ENCODE results near the gene LAYN. TPM values are rescaled to one million over a fixed set of nuclear protein-coding genes. Genes with fewer than 3 reads are reported as not detected.

LAYN gene
- total and polyA plus RNA-seq, 9 of the 15 experiments (the other 6 are each of a cell fraction or from before 2014, with no cell fraction given), result not detected

- no TSS peak for BruUV-seq (replicated peaks)
- WGBS (ENCODE audit: insufficient coverage, low coverage, missing lambda C conversion rate), result 19% methylated on average over 11 of the region's 11 CpGs
- Histone ChIP-seq H3K9me1 (ENCODE audit: control insufficient read depth, insufficient read depth, low read length) (no peaks in the 10 kb centered on the region), H3K9ac (ENCODE audit: insufficient read depth in 1 of 2, low read depth in 2 of 2, low read length in 2 of 2) (no peak overlapping the region), H2AFZ (ENCODE audit: low read depth, low read length) (peak overlapping the region; percentile 73), H3K4me1 (replicated peaks in 1 of 2; ENCODE audit: control insufficient read depth in 2 of 2, insufficient read depth in 2 of 2, low read length in 2 of 2) (no peaks in the 10 kb centered on the region; a peak in 1 of 5 replicates), H3K9me3 (replicated peaks; ENCODE audit: control insufficient read depth, insufficient read depth, low read depth, low read length) (no peaks in the 10 kb centered on the region), H3K4me3 (no peak overlapping the region), H3K36me3 (ENCODE audit: control insufficient read depth, insufficient read depth, low read length) (no peaks in the 10 kb centered on the region), H3K27ac (ENCODE audit: extremely low read depth, low read depth, low read length) (no peak overlapping the region), H3K27me3 (ENCODE audit: control insufficient read depth in 2 of 2, insufficient read depth in 2 of 2, low read length in 2 of 2) (no peaks in the 10 kb centered on the region; a peak in 1 of 5 replicates), H3K79me2 (ENCODE audit: control insufficient read depth, insufficient read depth, low read length) (no peaks in the 10 kb centered on the region), H3K4me2 (ENCODE audit: insufficient read depth, low read length) (peak overlapping the region; percentile 53; the same call in 1 of the 2 replicates), H4K20me1 (replicated peaks; ENCODE audit: control insufficient read depth, insufficient read depth, low read length) (no peaks in the 10 kb centered on the region)
- in situ Hi-C loops (cut with MboI), result no loop called here
- CTCF ChIA-PET (ENCODE audit: low intra/inter-chr PET ratio), result no interaction called here
- FAIRE-seq (no peak), ATAC-seq (no peak), DNase-seq (ENCODE audit: extremely low read depth in 1 of 4, low spot score in 3 of 4) (no peak)
- POLR2A ChIA-PET, result interaction anchor here (0.6 to 1.4 kb wide), 4 partner anchors 9 to 690 kb away, joined by 3 read pairs; no protein-coding TSS in a partner anchor
- TF ChIP-seq ZNF146 (CRISPR knock-in tag; IDR thresholded peaks at IDR 0.05; ENCODE audit: unreplicated experiment), result no peak
- intact Hi-C loops (cut with micrococcal nuclease), result no loop called here
Observed at GRCh38 chr11:111559800-111560464, 19.4 kb downstream of the LAYN start.

- 80% methylated on average over 3 of the region's 3 CpGs for WGBS (ENCODE audit: insufficient coverage, low coverage, missing lambda C conversion rate)
- Histone ChIP-seq H4K20me1 (replicated peaks; ENCODE audit: control insufficient read depth, insufficient read depth, low read length) (no peaks in the 10 kb centered on the region), H3K9ac (ENCODE audit: insufficient read depth in 1 of 2, low read depth in 2 of 2, low read length in 2 of 2) (no peak overlapping the region), H3K27ac (ENCODE audit: extremely low read depth, low read depth, low read length) (no peak overlapping the region), H3K4me3 (no peak overlapping the region), H2AFZ (ENCODE audit: low read depth, low read length) (no peak overlapping the region), H3K9me3 (replicated peaks; ENCODE audit: control insufficient read depth, insufficient read depth, low read depth, low read length) (no peaks in the 10 kb centered on the region), H3K9me1 (ENCODE audit: control insufficient read depth, insufficient read depth, low read length) (no peaks in the 10 kb centered on the region), H3K79me2 (ENCODE audit: control insufficient read depth, insufficient read depth, low read length) (no peaks in the 10 kb centered on the region), H3K4me1 (replicated peaks in 1 of 2; ENCODE audit: control insufficient read depth in 2 of 2, insufficient read depth in 2 of 2, low read length in 2 of 2) (no peaks in the 10 kb centered on the region; a peak in 1 of 5 replicates), H3K36me3 (ENCODE audit: control insufficient read depth, insufficient read depth, low read length) (no peaks in the 10 kb centered on the region), H3K4me2 (ENCODE audit: insufficient read depth, low read length) (no peak overlapping the region), H3K27me3 (ENCODE audit: control insufficient read depth in 2 of 2, insufficient read depth in 2 of 2, low read length in 2 of 2) (no peaks in the 10 kb centered on the region; a peak in 1 of 5 replicates)
- ChIA-PET CTCF (ENCODE audit: low intra/inter-chr PET ratio) (no interaction called here), POLR2A (interaction anchor here (0.8 to 1.4 kb wide), 3 partner anchors 17 to 44 kb away, joined by 3 read pairs; no protein-coding TSS in a partner anchor)
- BruUV-seq (replicated peaks), result no TSS peak
- ATAC-seq (no peak), DNase-seq (ENCODE audit: extremely low read depth in 1 of 4, low spot score in 3 of 4) (no peak), FAIRE-seq (no peak)
- in situ Hi-C loops (cut with MboI), result no loop called here
- intact Hi-C loops (cut with micrococcal nuclease), result no loop called here
- no peak for TF ChIP-seq CSDE1 (IDR thresholded peaks at IDR 0.05)
- no peak for TF ChIP-seq NCOA1 (IDR thresholded peaks at IDR 0.05; ENCODE audit: low read depth)
- no peak for TF ChIP-seq JUNB (CRISPR knock-in tag; conservative IDR thresholded peaks at IDR 0.05)
- no peak for TF ChIP-seq MIER1 (IDR thresholded peaks at IDR 0.05; ENCODE audit: low read depth)
- no peak for TF ChIP-seq ZNF398 (CRISPR knock-in tag; IDR thresholded peaks at IDR 0.05)
- TF ChIP-seq ZSCAN29 (IDR thresholded peaks at IDR 0.05), result no peak
- no peak for TF ChIP-seq HNRNPUL1 (IDR thresholded peaks at IDR 0.05; ENCODE audit: low read length)
- TF ChIP-seq TCF15 (CRISPR knock-in tag; IDR thresholded peaks at IDR 0.05), result no peak
- TF ChIP-seq XRCC3 (IDR thresholded peaks at IDR 0.05), result no peak
- no peak for TF ChIP-seq NR2C2 (CRISPR knock-in tag; IDR thresholded peaks at IDR 0.05)
- no peak for TF ChIP-seq NR2C2 (tag; IDR thresholded peaks at IDR 0.05)
- TF ChIP-seq TAF7 (tag; IDR thresholded peaks at IDR 0.05), result no peak
- TF ChIP-seq ZBTB2 (IDR thresholded peaks at IDR 0.05), result no peak
Observed at GRCh38 chr11:111560800-111561199, 20.3 kb downstream of the LAYN start.

Measured in K562 (cell line).